SK-MEL-5 (cell line): ENCODE data around the gene TMEM41B. TPM values are rescaled to one million over a fixed set of nuclear protein-coding genes. Genes with fewer than 3 reads are reported as not detected.

Source experiments
- small RNA-seq, 2 experiments: library from RNA; depleted of rRNA; stranded (forward); fragments of <200 nt; gene quantifications; one replicate each; pipeline ENCODE3, GENCODE V24; 2014
- total RNA-seq: library from RNA; depleted of rRNA; stranded (reverse); fragments of >200 nt; shearing (Covaris generic); gene quantifications from 2 replicates; pipeline ENCODE4 v1.2.3, GENCODE V29; 2014; rRNA removed

TMEM41B gene
- total RNA-seq, 1 experiment from 2014 or later, result 54.2 TPM

Small RNAs within 50 kb of the gene (small RNA-seq; reads per million reads assigned to genes)
- 0 reads per million in 2 experiments for gene RF00017

Other genes starting within 250 kb of the TMEM41B start
- 2.0 and 2.6 TPM in 2 replicates for gene SCUBE2, start 223.0 kb downstream of the TMEM41B start, total RNA-seq
- gene DENND5A, start 49.2 kb downstream of the TMEM41B start, total RNA-seq, result 59.9 and 63.9 TPM in 2 replicates
- gene IPO7, start 70.1 kb upstream of the TMEM41B start, total RNA-seq, result 177 and 200 TPM in 2 replicates
- gene ZNF143, start 146.4 kb upstream of the TMEM41B start, total RNA-seq, result 18.9 and 24.2 TPM in 2 replicates